HFF-Myc (cell line): ENCODE data around the gene CYP26A1.

Experiments used
- DNase-seq: peaks from one replicate; pipeline ENCODE4 v3.0.0-alpha.2; 2011; ENCODE audit warnings: low read depth; ENCODE audit errors: extremely low read depth
- H3K4me3 ChIP-seq: replicated peaks from 2 replicates; pipeline ENCODE4 v1.5.1; 2011; ENCODE audit warnings: low read depth, mild to moderate bottlenecking, control low read depth, low read length
- CTCF ChIP-seq: IDR thresholded peaks from 2 replicates; pipeline ENCODE4 v1.5.1; 2012; ENCODE audit warnings: mild to moderate bottlenecking, low read depth, low read length, control low read depth; ENCODE audit errors: missing control alignments

Gene CYP26A1

GRCh38 chr10:93121311-93121710, 47.6 kb downstream of the CYP26A1 start:
- no peak for TF ChIP-seq CTCF
- no peak for DNase-seq
- H3K4me3 ChIP-seq: no peak overlapping the region

GRCh38 chr10:93123766-93124165, 50.1 kb downstream of the CYP26A1 start:
- DNase-seq: no peak
- H3K4me3 ChIP-seq: no peak overlapping the region
- TF ChIP-seq CTCF: no peak

GRCh38 chr10:93124580-93125318, 51.1 kb downstream of the CYP26A1 start:
- no peak for TF ChIP-seq CTCF
- DNase-seq: no peak
- no peak overlapping the region for H3K4me3 ChIP-seq

GRCh38 chr10:93125966-93126365, 52.3 kb downstream of the CYP26A1 start:
- DNase-seq: no peak
- H3K4me3 ChIP-seq: no peak overlapping the region
- no peak for TF ChIP-seq CTCF

- DNase-seq: no peak
- no peak overlapping the region for H3K4me3 ChIP-seq
- peak; percentile 62 for TF ChIP-seq CTCF
These were observed 52.9 kb downstream of the CYP26A1 start for GRCh38 chr10:93126483-93127052.
